Measurements from ENCODE around the gene EHF. TPM values are rescaled to one million over a fixed set of nuclear protein-coding genes. Genes with fewer than 3 reads are reported as not detected.
A peak's percentile ranks its signal among the peaks of the same experiment; 100 is the strongest.

Gene EHF
- total RNA-seq, 1 donor from 2014 or later: 1.1 TPM

DNA sequence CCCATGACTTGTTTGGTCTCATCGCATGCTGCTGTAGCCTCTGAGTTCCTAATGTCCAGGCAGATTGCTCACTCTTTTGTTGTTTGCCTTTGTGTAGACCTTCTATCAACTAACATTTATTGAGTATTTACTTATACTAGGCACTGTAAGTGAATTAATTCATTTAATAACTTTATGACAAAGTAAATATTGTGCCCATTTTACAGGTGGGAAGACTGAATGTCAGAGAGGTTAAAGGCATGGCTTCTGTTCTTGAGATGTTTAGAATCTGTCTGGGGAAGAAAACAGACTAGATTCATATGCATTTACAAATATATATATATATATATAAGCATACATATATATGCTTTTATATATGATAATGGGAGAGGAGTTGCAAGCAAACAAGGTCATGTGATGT, 27.1 kb downstream of the EHF start:
- CTCF ChIA-PET: no interaction called here
- intact Hi-C loops (cut with micrococcal nuclease): no loop called here

GRCh38 chr11:34649597-34649996, 28.7 kb downstream of the EHF start:
- ChIA-PET CTCF (interaction anchor here (2.4 kb wide), 1 partner anchor 63 kb away, joined by 23 read pairs; no protein-coding TSS in a partner anchor), POLR2A (interaction anchor here (1.3 to 5.3 kb wide), 6 partner anchors 10 to 63 kb away, joined by 5 to 37 read pairs (median 10); partner anchors contain the start of gene EHF)
- H3K36me3 Mint-ChIP-seq (ENCODE audit: low read depth): no peaks in the 10 kb centered on the region
- H3K27ac Mint-ChIP-seq: peak overlapping the region; percentile 91
- intact Hi-C loops (cut with micrococcal nuclease): no loop called here
- H3K27me3 Mint-ChIP-seq: no peaks in the 10 kb centered on the region
- DNase-seq (no peak), ATAC-seq (ENCODE audit: low read depth) (no peak)
- no peak overlapping the region for H3K4me3 Mint-ChIP-seq
- TF ChIP-seq CTCF (IDR thresholded peaks at IDR 0.05): no peak
- peaks cover 48% of the 10 kb centered on the region for H3K4me1 Mint-ChIP-seq
- H3K9me3 Mint-ChIP-seq: no peaks in the 10 kb centered on the region

More for the DNA sequence above, 27.1 kb downstream of the EHF start:
- ATAC-seq (ENCODE audit: low read depth) (no peak), DNase-seq (no peak)
- no peak for TF ChIP-seq CTCF (IDR thresholded peaks at IDR 0.05)
- Mint-ChIP-seq H3K27me3 (no peaks in the 10 kb centered on the region), H3K27ac (no peak overlapping the region), H3K36me3 (ENCODE audit: low read depth) (no peaks in the 10 kb centered on the region), H3K4me1 (peaks cover 33% of the 10 kb centered on the region), H3K9me3 (no peaks in the 10 kb centered on the region), H3K4me3 (no peak overlapping the region)
- POLR2A ChIA-PET: interaction anchor here (0.6 kb wide), 1 partner anchor 582 kb away, joined by 3 read pairs; no protein-coding TSS in a partner anchor

DNA sequence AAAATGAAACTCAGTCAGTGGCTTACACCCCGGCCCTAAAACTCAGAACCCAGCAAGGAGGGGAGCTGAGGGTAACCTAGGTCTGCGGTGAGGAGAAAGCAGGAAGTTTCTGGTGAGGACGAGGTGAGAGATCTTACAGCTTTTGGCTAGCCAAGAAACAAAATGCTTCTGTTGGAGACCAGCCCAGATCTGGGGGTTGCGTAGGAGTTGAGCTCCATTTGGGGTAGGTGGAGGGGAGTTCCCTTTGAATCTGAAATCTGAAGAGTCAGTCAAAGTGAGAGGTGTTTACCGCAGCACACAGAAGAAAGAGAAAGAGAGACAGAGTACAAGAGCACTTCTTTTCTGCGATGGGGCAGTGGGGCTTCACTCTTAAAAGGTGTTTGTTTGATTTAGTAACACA, 29.6 kb downstream of the EHF start:
- peak overlapping the region; percentile 91 for H3K27ac Mint-ChIP-seq
- peak; percentile 72 for ATAC-seq (ENCODE audit: low read depth)
- POLR2A ChIA-PET: interaction anchor here (0.8 to 5.3 kb wide), 11 partner anchors 9 to 64 kb away, joined by 3 to 37 read pairs (median 7); partner anchors contain the start of gene EHF
- TF ChIP-seq CTCF (IDR thresholded peaks at IDR 0.05): no peak
- H3K4me3 Mint-ChIP-seq: peak overlapping the region; percentile 72
- H3K4me1 Mint-ChIP-seq: peaks cover 54% of the 10 kb centered on the region
- H3K36me3 Mint-ChIP-seq (ENCODE audit: low read depth): no peaks in the 10 kb centered on the region
- CTCF ChIA-PET: interaction anchor here (1.0 to 2.4 kb wide), 2 partner anchors 16 to 64 kb away, joined by 3 to 23 read pairs; no protein-coding TSS in a partner anchor
- intact Hi-C loops (cut with micrococcal nuclease): loop anchor here (1.0 to 5.0 kb wide), 5 partner anchors 16 to 392 kb away; partner anchors contain the start of genes APIP and PDHX
- no peak for DNase-seq
- no peaks in the 10 kb centered on the region for H3K9me3 Mint-ChIP-seq
- H3K27me3 Mint-ChIP-seq: no peaks in the 10 kb centered on the region

DNA sequence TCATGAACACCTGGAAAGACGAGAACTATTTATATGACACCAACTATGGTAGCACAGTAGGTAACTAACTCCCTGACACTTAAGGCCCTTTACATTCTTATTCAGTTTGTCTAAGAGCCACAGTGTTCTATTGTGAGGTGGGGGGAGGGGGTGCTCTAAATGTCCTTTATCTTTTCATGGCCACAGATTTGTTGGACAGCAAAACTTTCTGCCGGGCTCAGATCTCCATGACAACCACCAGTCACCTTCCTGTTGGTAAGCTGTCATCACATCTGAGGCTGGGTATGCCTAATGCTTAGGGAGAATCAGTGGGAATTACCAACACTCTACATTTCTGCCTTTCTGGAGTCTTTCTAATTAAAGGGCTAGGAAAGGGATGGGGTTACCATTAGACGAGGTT, 30.7 kb downstream of the EHF start:
- peaks cover 54% of the 10 kb centered on the region for H3K4me1 Mint-ChIP-seq
- POLR2A ChIA-PET: interaction anchor here (1.4 to 5.3 kb wide), 5 partner anchors 9 to 65 kb away, joined by 3 to 38 read pairs (median 30); no protein-coding TSS in a partner anchor
- no peaks in the 10 kb centered on the region for H3K9me3 Mint-ChIP-seq
- no peak for ATAC-seq (ENCODE audit: low read depth)
- CTCF ChIA-PET: interaction anchor here (1.7 to 4.8 kb wide), 3 partner anchors 38 to 65 kb away, joined by 4 to 79 read pairs (median 23); no protein-coding TSS in a partner anchor
- H3K36me3 Mint-ChIP-seq (ENCODE audit: low read depth): no peaks in the 10 kb centered on the region
- DNase-seq: no peak
- intact Hi-C loops (cut with micrococcal nuclease): loop anchor here (5.0 kb wide), 2 partner anchors 266 to 391 kb away; partner anchors contain the start of genes APIP and PDHX
- peak overlapping the region; percentile 80 for H3K27ac Mint-ChIP-seq
- H3K4me3 Mint-ChIP-seq: peak overlapping the region; percentile 22
- H3K27me3 Mint-ChIP-seq: no peaks in the 10 kb centered on the region
- TF ChIP-seq CTCF (IDR thresholded peaks at IDR 0.05): no peak

DNA sequence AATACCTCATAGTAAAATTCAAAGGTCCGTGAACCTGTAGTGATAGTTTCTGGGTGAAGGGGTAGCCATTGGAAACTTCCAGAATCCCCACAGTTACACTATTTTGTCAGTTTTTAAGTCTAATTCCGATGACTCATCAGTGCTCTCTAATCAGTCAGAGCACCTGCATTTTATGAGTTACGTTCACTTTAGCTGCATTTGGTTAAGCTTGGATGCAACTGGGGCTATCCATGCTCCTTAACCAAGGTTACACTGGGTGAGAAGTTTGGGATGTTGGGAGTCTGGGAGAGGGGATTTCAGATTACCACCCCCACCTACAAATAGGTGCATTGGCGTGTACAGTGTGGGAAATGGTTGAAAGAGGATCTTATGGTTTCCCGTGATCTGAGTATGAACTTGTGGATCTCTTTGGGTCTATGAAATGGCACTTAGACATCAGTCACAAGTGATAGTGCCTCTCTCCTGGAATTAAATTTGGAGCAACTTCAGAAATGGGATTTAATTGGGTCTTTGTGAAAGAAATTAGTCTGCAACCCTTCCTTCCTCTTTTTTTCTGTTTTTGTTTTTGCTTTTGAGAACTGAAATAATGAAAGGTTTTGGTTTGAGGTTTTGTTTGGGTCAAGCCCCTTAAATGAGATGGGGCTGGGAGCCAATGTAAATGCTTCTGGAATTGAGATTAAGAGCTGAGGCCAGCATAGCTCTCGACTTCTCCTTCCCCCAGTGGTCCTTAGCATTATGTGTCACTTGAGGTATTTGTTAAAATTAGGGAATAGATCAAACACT, 31.5 kb downstream of the EHF start:
- TF ChIP-seq CTCF (IDR thresholded peaks at IDR 0.05): no peak
- CTCF ChIA-PET: interaction anchor here (1.4 to 4.8 kb wide), 3 partner anchors 20 to 66 kb away, joined by 3 to 79 read pairs (median 4); no protein-coding TSS in a partner anchor
- POLR2A ChIA-PET: interaction anchor here (0.7 to 5.3 kb wide), 5 partner anchors 18 to 66 kb away, joined by 4 to 38 read pairs (median 30); partner anchors contain the start of gene EHF
- intact Hi-C loops (cut with micrococcal nuclease): loop anchor here (2.0 to 5.0 kb wide), 3 partner anchors 32 to 390 kb away; partner anchors contain the start of genes APIP and PDHX
- H3K27ac Mint-ChIP-seq: peak overlapping the region; percentile 80
- DNase-seq: no peak
- no peaks in the 10 kb centered on the region for H3K27me3 Mint-ChIP-seq
- H3K36me3 Mint-ChIP-seq (ENCODE audit: low read depth): no peaks in the 10 kb centered on the region
- no peaks in the 10 kb centered on the region for H3K9me3 Mint-ChIP-seq
- H3K4me1 Mint-ChIP-seq: peaks cover 54% of the 10 kb centered on the region
- peak overlapping the region; percentile 57 for H3K4me3 Mint-ChIP-seq
- peak; percentile 6 for ATAC-seq (ENCODE audit: low read depth)

Measured in activated B cell treated with CpG ODN at 0.5 μM for 24 hours (primary cell).